HAP-1 (cell line): ENCODE results near the gene RGMA.

Experiments used
- DNase-seq, 2 experiments: peaks; one replicate each; pipeline ENCODE4 v3.0.0-alpha.2; 2016 to 2020; ENCODE audit warnings: low spot score in 2 of 2
- H3K27me3 ChIP-seq: fragments of 250-450 bp; sonication (Bioruptor Pico); 2 replicates; pipeline ENCODE4 v1.5.1; 2020; ENCODE audit warnings: low read depth, mild to moderate bottlenecking, moderate library complexity
- H3K36me3 ChIP-seq: fragments of 250-450 bp; sonication (Bioruptor Pico); replicated peaks from 2 replicates; pipeline ENCODE4 v1.5.1; 2020; ENCODE audit warnings: mild to moderate bottlenecking
- H3K4me1 ChIP-seq: fragments of 250-450 bp; sonication (Bioruptor Pico); 2 replicates; pipeline ENCODE4 v1.5.1; 2020; ENCODE audit warnings: mild to moderate bottlenecking
- H3K4me3 ChIP-seq: fragments of 250-450 bp; sonication (Bioruptor Pico); 2 replicates; pipeline ENCODE4 v1.5.1; 2020; ENCODE audit warnings: mild to moderate bottlenecking, moderate library complexity
- H3K9me3 ChIP-seq: fragments of 250-450 bp; sonication (Bioruptor Pico); 2 replicates; pipeline ENCODE4 v1.5.1; 2020; ENCODE audit warnings: mild to moderate bottlenecking, moderate library complexity
- in situ Hi-C: fragments of 300-500 bp; cut with MboI; formaldehyde crosslinking; loops from 3 replicates; pipeline ENCODE4 v1.14.3; 2020; ENCODE audit warnings: low sequenced_read_pairs, inconsistent platforms, mixed read lengths

RGMA gene

DNA sequence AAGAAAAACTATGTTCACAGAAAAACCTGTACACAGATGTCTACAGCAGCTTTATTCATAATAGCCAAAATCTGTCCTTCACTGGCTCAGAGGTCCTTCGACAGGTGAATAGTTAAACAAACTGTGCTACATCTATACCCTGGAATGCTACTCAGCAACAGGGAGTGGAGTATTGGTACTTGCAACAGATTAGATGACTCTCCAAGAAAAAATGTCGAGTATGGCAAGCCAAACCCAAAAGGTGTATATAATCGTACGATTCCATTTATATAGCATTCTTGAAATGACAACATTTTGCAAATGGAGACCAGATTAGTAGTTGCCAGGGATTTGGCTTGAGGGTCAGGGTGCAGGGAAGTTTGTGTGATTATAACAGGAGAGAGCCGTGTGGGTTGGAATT is 22.4 kb upstream of the RGMA start:
- peaks cover 12% of the 10 kb centered on the region for H3K27me3 ChIP-seq
- no peak overlapping the region for H3K4me3 ChIP-seq
- no peaks in the 10 kb centered on the region for H3K4me1 ChIP-seq
- no peaks in the 10 kb centered on the region for H3K36me3 ChIP-seq
- in situ Hi-C loops: no loop called here
- H3K9me3 ChIP-seq: no peaks in the 10 kb centered on the region
- DNase-seq: no peak

- Histone ChIP-seq H3K9me3 (no peaks in the 10 kb centered on the region), H3K4me1 (no peaks in the 10 kb centered on the region), H3K4me3 (no peak overlapping the region), H3K36me3 (no peaks in the 10 kb centered on the region), H3K27me3 (peaks cover 12% of the 10 kb centered on the region)
- in situ Hi-C loops: no loop called here
- no peak for DNase-seq
These were observed 21.6 kb upstream of the RGMA start for GRCh38 chr15:93110502-93111040.

GRCh38 chr15:93109336-93110102 is 20.5 kb upstream of the RGMA start:
- Histone ChIP-seq H3K36me3 (no peaks in the 10 kb centered on the region), H3K27me3 (peaks cover 4% of the 10 kb centered on the region; the same call in 1 of the 2 replicates)
- in situ Hi-C loops: no loop called here

GRCh38 chr15:93107646-93108045 is 18.6 kb upstream of the RGMA start:
- Histone ChIP-seq H3K9me3 (no peaks in the 10 kb centered on the region), H3K36me3 (no peaks in the 10 kb centered on the region), H3K27me3 (peaks cover 4% of the 10 kb centered on the region; the same call in 1 of the 2 replicates), H3K4me3 (no peak overlapping the region), H3K4me1 (no peaks in the 10 kb centered on the region)
- no peak for DNase-seq
- in situ Hi-C loops: no loop called here

More at GRCh38 chr15:93109336-93110102, 20.5 kb upstream of the RGMA start:
- Histone ChIP-seq H3K9me3 (no peaks in the 10 kb centered on the region), H3K4me1 (no peaks in the 10 kb centered on the region), H3K4me3 (no peak overlapping the region)
- no peak for DNase-seq

GRCh38 chr15:93105485-93105884 is 16.5 kb upstream of the RGMA start:
- no peaks in the 10 kb centered on the region for H3K4me1 ChIP-seq
- no peaks in the 10 kb centered on the region for H3K9me3 ChIP-seq
- no peak overlapping the region for H3K4me3 ChIP-seq
- H3K36me3 ChIP-seq: no peaks in the 10 kb centered on the region
- in situ Hi-C loops: no loop called here
- peaks cover 4% of the 10 kb centered on the region; the same call in 1 of the 2 replicates for H3K27me3 ChIP-seq
- no peak for DNase-seq

DNA sequence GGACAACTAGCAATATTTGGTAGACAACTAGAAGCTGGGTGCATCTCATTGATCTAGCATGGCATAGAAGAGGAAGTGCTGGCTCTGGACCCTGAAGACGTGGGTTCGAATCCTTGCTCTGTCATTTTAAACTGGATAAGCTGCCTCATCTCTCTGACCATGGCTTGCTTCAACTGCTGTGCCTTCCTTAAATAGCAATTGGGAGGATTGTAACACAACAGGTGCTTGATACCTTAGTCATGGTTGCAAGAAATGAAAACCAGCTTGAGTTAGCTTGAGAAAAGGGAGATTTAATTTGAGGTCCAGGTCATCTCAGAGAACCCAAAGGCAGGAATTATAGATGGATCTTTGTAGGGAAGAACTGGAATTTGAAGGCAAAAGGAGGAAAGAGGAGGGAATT is 14.8 kb upstream of the RGMA start:
- Histone ChIP-seq H3K4me3 (no peak overlapping the region), H3K9me3 (no peaks in the 10 kb centered on the region), H3K36me3 (no peaks in the 10 kb centered on the region), H3K27me3 (peaks cover 2% of the 10 kb centered on the region; the same call in 1 of the 2 replicates), H3K4me1 (no peaks in the 10 kb centered on the region)
- no peak for DNase-seq
- in situ Hi-C loops: no loop called here

GRCh38 chr15:93102211-93102610 is 13.2 kb upstream of the RGMA start:
- in situ Hi-C loops: no loop called here
- no peaks in the 10 kb centered on the region for H3K9me3 ChIP-seq
- DNase-seq: no peak
- H3K27me3 ChIP-seq: no peaks in the 10 kb centered on the region
- H3K4me1 ChIP-seq: no peaks in the 10 kb centered on the region
- no peaks in the 10 kb centered on the region for H3K36me3 ChIP-seq
- no peak overlapping the region for H3K4me3 ChIP-seq

DNA sequence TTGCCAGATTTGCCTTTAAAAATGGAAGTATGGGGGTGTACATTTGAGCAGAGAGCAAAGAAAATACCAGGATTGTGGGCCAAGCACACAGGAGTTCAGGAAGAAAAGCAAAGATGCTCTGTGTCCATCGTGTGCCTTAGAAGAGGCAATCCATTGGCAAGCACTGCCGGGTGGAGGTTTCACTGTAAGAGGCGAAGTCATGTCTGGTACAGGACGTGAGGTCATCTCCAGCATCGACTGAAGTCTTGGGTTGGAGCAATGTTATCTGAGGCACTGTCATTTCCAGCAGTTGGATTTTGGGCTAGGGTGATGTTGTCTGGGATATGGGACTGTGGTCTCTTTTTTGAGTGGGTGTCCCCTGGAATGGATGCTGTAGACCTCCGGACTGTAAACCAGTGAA is 4.8 kb upstream of the RGMA start:
- Histone ChIP-seq H3K27me3 (no peaks in the 10 kb centered on the region), H3K4me1 (no peaks in the 10 kb centered on the region), H3K36me3 (no peaks in the 10 kb centered on the region), H3K4me3 (no peak overlapping the region), H3K9me3 (peaks cover 2% of the 10 kb centered on the region; the same call in 1 of the 2 replicates)
- no peak for DNase-seq
- in situ Hi-C loops: no loop called here

DNA sequence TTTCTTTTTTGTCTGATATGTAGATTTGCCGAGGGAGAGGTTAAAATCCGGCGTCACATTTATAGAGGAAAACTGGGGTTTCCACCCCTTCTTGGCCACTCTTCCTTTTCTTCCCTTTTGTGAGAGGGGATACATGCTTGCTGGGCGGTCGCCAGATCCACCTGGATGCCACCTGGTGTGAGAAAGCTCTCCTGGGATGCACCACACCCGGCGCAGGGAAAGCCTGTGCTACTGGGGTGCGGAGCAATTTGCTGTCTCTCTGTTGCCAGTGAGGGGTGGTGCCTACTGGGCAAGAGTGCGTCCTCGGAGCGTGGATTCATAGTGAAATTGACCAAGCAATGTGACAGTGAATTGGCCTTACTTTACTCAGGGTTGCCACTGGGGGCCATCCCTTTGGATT is 2.5 kb upstream of the RGMA start:
- in situ Hi-C loops: no loop called here
- Histone ChIP-seq H3K36me3 (no peaks in the 10 kb centered on the region), H3K27me3 (no peaks in the 10 kb centered on the region), H3K9me3 (peaks cover 2% of the 10 kb centered on the region; the same call in 1 of the 2 replicates), H3K4me3 (no peak overlapping the region), H3K4me1 (no peaks in the 10 kb centered on the region; the same call in 1 of the 2 replicates)
- DNase-seq: no peak

- Histone ChIP-seq H3K27me3 (no peaks in the 10 kb centered on the region; the same call in 1 of the 2 replicates), H3K4me1 (no peaks in the 10 kb centered on the region; the same call in 1 of the 2 replicates), H3K9me3 (peaks cover 2% of the 10 kb centered on the region; the same call in 1 of the 2 replicates), H3K4me3 (no peak overlapping the region), H3K36me3 (no peaks in the 10 kb centered on the region)
- in situ Hi-C loops: no loop called here
- DNase-seq: no peak
These were observed 805 bp upstream of the RGMA start for GRCh38 chr15:93089727-93090305.

- peak; percentile 36 to 50 for DNase-seq
- Histone ChIP-seq H3K4me1 (no peaks in the 10 kb centered on the region; the same call in 1 of the 2 replicates), H3K27me3 (no peaks in the 10 kb centered on the region; the same call in 1 of the 2 replicates), H3K36me3 (no peaks in the 10 kb centered on the region), H3K9me3 (peaks cover 2% of the 10 kb centered on the region; the same call in 1 of the 2 replicates), H3K4me3 (peak overlapping the region; percentile 38)
- in situ Hi-C loops: no loop called here
These were observed 621 bp downstream of the RGMA start for GRCh38 chr15:93088200-93088980.

DNA sequence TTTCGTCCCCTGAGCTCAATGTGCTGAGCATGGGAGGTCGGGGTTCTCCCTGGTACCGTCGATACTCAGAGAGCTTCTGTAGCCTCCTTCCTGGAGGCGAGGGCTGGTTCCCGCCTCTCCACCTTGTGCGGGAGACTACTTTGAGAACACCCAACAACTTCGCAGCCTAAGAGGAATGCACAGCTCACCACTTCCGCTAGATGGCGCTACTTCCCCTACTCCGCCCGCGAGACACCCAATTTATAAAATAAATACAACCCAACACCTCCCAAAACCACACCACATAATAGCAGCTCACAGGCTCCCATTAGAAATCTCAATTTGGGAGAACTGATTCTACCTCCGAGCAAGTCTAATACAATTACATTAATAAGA is 1.2 kb downstream of the RGMA start:
- H3K4me3 ChIP-seq: peak overlapping the region; percentile 38
- in situ Hi-C loops: no loop called here
- peaks cover 2% of the 10 kb centered on the region; the same call in 1 of the 2 replicates for H3K9me3 ChIP-seq
- H3K36me3 ChIP-seq: no peaks in the 10 kb centered on the region
- peak; percentile 71 to 82 for DNase-seq
- H3K27me3 ChIP-seq: no peaks in the 10 kb centered on the region; the same call in 1 of the 2 replicates
- H3K4me1 ChIP-seq: no peaks in the 10 kb centered on the region; the same call in 1 of the 2 replicates

GRCh38 chr15:93086791-93087190 is 2.2 kb downstream of the RGMA start:
- in situ Hi-C loops: no loop called here
- no peaks in the 10 kb centered on the region for H3K36me3 ChIP-seq
- H3K4me3 ChIP-seq: no peak overlapping the region
- peaks cover 2% of the 10 kb centered on the region; the same call in 1 of the 2 replicates for H3K9me3 ChIP-seq
- H3K27me3 ChIP-seq: no peaks in the 10 kb centered on the region; the same call in 1 of the 2 replicates
- no peaks in the 10 kb centered on the region; the same call in 1 of the 2 replicates for H3K4me1 ChIP-seq
- DNase-seq: no peak
